OCI-LY3 (cell line): ENCODE results near the gene RBM20.

Experiments used
- CTCF ChIP-seq: fragments of 200-600, 300-600 bp; sonication (generic); IDR thresholded peaks from 2 replicates; pipeline ENCODE4 v1.5.1; 2014; ENCODE audit warnings: antibody characterized with exemption, low read length, low read depth
- EZH2phosphoT487 ChIP-seq: fragments of 200-600 bp; shearing (Covaris generic); IDR thresholded peaks from 2 replicates; pipeline ENCODE4 v1.6.1; 2018; ENCODE audit warnings: antibody characterized with exemption, mixed run types, low read depth

GRCh38 chr10:110756876-110757275 is 112.7 kb downstream of the RBM20 start:
- TF ChIP-seq CTCF, result no peak
- TF ChIP-seq EZH2phosphoT487, result no peak
